HepG2 (cell line): ENCODE measurements around the gene COLQ. TPM values are rescaled to one million over a fixed set of nuclear protein-coding genes. Genes with fewer than 3 reads are reported as not detected.

Experiments used
- ATAC-seq: fragments of 200-7000 bp; cut with Tn5 transposase; 3 replicates; pipeline ENCODE4 v1.9.1; 2020; ENCODE audit warnings: mild to moderate bottlenecking, moderate library complexity
- BruUV-seq: library from RNA; stranded (reverse); fragments of 400-500 nt; replicated peaks from 2 replicates; lab custom pipeline; 2021; lab: Mats Ljungman, UMichigan
- CTCF ChIA-PET: fragments of 300-600 bp; formaldehyde crosslinking; extraction: SDS; loops from one replicate; lab custom pipeline; 2021; ENCODE audit warnings: low total read pairs, inconsistent platforms, low intra/inter-chr PET ratio; lab: Yijun Ruan, JAX
- POLR2A ChIA-PET: fragments of 350-600 bp; sonication (Branson Sonifier 250); formaldehyde crosslinking; loops from one replicate; lab custom pipeline; 2020; ENCODE audit warnings: antibody characterized with exemption, inconsistent platforms; lab: Yijun Ruan, JAX
- DNase-seq: peaks from one replicate; pipeline ENCODE4 v3.0.0-alpha.2; 2015; ENCODE audit warnings: low spot score
- FAIRE-seq: peaks from 3 replicates; lab custom pipeline; 2011; peaks lifted over from hg19 to GRCh38; lab: Jason Lieb, UNC
- H2AFZ ChIP-seq: one replicate; pipeline ENCODE4 v1.6.1; 2011; ENCODE audit warnings: low read length, inconsistent platforms
- H3K27ac ChIP-seq: fragments of 300-600 bp; 3 replicates; pipeline ENCODE4 v1.8.0; 2011; ENCODE audit warnings: mixed run types, mild to moderate bottlenecking, mixed read lengths, low read length, inconsistent platforms; ENCODE audit not compliant: insufficient read depth; ENCODE audit errors: extremely low read length
- H3K27me3 ChIP-seq, 2 experiments: fragments of 200-600 bp in 1 of 2; 2 replicates in 1 of 2; 3 replicates in 1 of 2; pipeline versions ENCODE4 v1.6.0 to v1.8.0; 2011; ENCODE audit warnings: low read length in 2 of 2, mild to moderate bottlenecking in 2 of 2, moderate library complexity in 2 of 2, inconsistent platforms in 1 of 2; ENCODE audit not compliant: insufficient read depth in 2 of 2, control insufficient read depth in 1 of 2
- H3K36me3 ChIP-seq, 2 experiments: fragments of 200-600 bp in 1 of 2; replicated peaks in 1 of 2; 2 replicates in 1 of 2; 3 replicates in 1 of 2; pipeline versions ENCODE4 v1.5.1 to v1.8.0; 2011; ENCODE audit warnings: low read length in 2 of 2, inconsistent platforms in 1 of 2; ENCODE audit not compliant: insufficient read depth in 2 of 2, control insufficient read depth in 1 of 2
- H3K4me1 ChIP-seq: 2 replicates; pipeline ENCODE4 v1.5.1; 2012; ENCODE audit warnings: low read length, inconsistent platforms; ENCODE audit not compliant: insufficient read depth
- H3K4me2 ChIP-seq: 2 replicates; pipeline ENCODE4 v1.6.0; 2011; ENCODE audit warnings: low read depth, low read length, inconsistent platforms
- H3K4me3 ChIP-seq, 3 experiments: fragments of 200-600 bp in 1 of 3; sonication (generic), shearing (Covaris generic) in 1 of 3; replicated peaks in 1 of 3; 2 replicates each; pipeline ENCODE4 v1.5.1; 2011 to 2016; ENCODE audit warnings: low read length in 3 of 3, inconsistent platforms in 2 of 3, low read depth in 2 of 3, mild to moderate bottlenecking in 2 of 3, control low read depth in 1 of 3, mixed read lengths in 1 of 3; ENCODE audit not compliant: insufficient read depth in 1 of 3
- H3K79me2 ChIP-seq: one replicate; pipeline ENCODE4 v1.6.1; 2011; ENCODE audit warnings: low read length, inconsistent platforms; ENCODE audit not compliant: insufficient read depth
- H3K9ac ChIP-seq: 2 replicates; pipeline ENCODE4 v1.6.0; 2011; ENCODE audit warnings: mild to moderate bottlenecking, low read depth, low read length, inconsistent platforms; ENCODE audit not compliant: insufficient read depth
- H3K9me3 ChIP-seq: 2 replicates; pipeline ENCODE4 v1.5.1; 2012; ENCODE audit warnings: mild to moderate bottlenecking, low read length
- H4K20me1 ChIP-seq: 2 replicates; pipeline ENCODE4 v1.6.0; 2011; ENCODE audit warnings: inconsistent platforms, mild to moderate bottlenecking, low read length, moderate library complexity; ENCODE audit not compliant: insufficient read depth
- ETV5 ChIP-seq: IDR thresholded peaks from 2 replicates; pipeline ENCODE4 v1.6.1; 2018; ENCODE audit warnings: missing biosample characterization, missing genetic modification reagents, inconsistent platforms, borderline replicate concordance
- MED13 ChIP-seq: sonication (generic); formaldehyde crosslinking; IDR thresholded peaks from 2 replicates; pipeline ENCODE4 v1.5.0; 2020; ENCODE audit warnings: missing genetic modification reagents
- RFX3 ChIP-seq: IDR thresholded peaks from 2 replicates; pipeline ENCODE4 v1.6.1; 2016; ENCODE audit warnings: missing biosample characterization, missing genetic modification reagents
- SAP130 ChIP-seq: IDR thresholded peaks from 2 replicates; pipeline ENCODE4 v1.6.1; 2016; ENCODE audit warnings: low read depth
- SRSF4 ChIP-seq: fragments of 200-400 bp; formaldehyde crosslinking; IDR thresholded peaks from one replicate; pipeline ENCODE4 v1.6.1; 2018; ENCODE audit warnings: mild to moderate bottlenecking, low read depth, low read length, moderate library complexity; ENCODE audit not compliant: poor library complexity, severe bottlenecking
- ZKSCAN8 ChIP-seq: IDR thresholded peaks from 2 replicates; pipeline ENCODE4 v1.6.1; 2016; ENCODE audit warnings: borderline replicate concordance, missing genetic modification reagents, missing compliant biosample characterization
- ZMYM4 ChIP-seq: sonication (generic); formaldehyde crosslinking; IDR thresholded peaks from 2 replicates; pipeline ENCODE4 v1.8.1; 2023; ENCODE audit warnings: mild to moderate bottlenecking, missing genetic modification reagents
- ZNF737 ChIP-seq: sonication (generic); formaldehyde crosslinking; IDR thresholded peaks from 2 replicates; pipeline ENCODE4 v1.5.0; 2020; ENCODE audit warnings: missing genetic modification reagents, mild to moderate bottlenecking, borderline replicate concordance
- ZNF747 ChIP-seq: sonication (generic); formaldehyde crosslinking; IDR thresholded peaks from 2 replicates; pipeline ENCODE4 v1.8.1; 2023; ENCODE audit warnings: missing genetic modification reagents, mild to moderate bottlenecking, borderline replicate concordance
- ZSCAN22 ChIP-seq: sonication (generic); formaldehyde crosslinking; IDR thresholded peaks from 2 replicates; pipeline ENCODE4 v1.4.0; 2020; ENCODE audit warnings: mild to moderate bottlenecking, missing genetic modification reagents
- WGBS: methylation state at CpG from one replicate; pipeline ENCODE4 v1.1.6; 2017; ENCODE audit warnings: low lambda C conversion rate; 5-methylcytosine and 5-hydroxymethylcytosine counted together
- in situ Hi-C: cut with HindIII; loops from 2 replicates; pipeline ENCODE4 v1.10.0; 2017; ENCODE audit warnings: low pct_unique_long_range_greater_than_20kb; ENCODE audit not compliant: extremely low pct_ligation_motif_present
- intact Hi-C: fragments of 100-400 bp; cut with micrococcal nuclease; formaldehyde crosslinking; loops from one replicate; pipeline ENCODE4 v1.10.0; 2022; ENCODE audit not compliant: unreplicated experiment
- polyA plus RNA-seq, 8 experiments: library from polyadenylated mRNA; depleted of rRNA in 3 of 8; stranded (reverse) in 7 of 8; unstranded in 1 of 8; fragments of >200 nt; fragmentation: Illumina TruSeq in 4 of 8; extraction: Trizol in 4 of 8; gene quantifications; 2 replicates each; pipeline versions ENCODE4 v1.2.1 to v1.2.3, GENCODE V29; 2011 to 2016; ENCODE audit warnings: low read depth in 4 of 8, missing spikeins in 1 of 8, mixed read lengths in 1 of 8; ENCODE audit not compliant: insufficient read depth in 1 of 8
- total RNA-seq, 5 experiments: library from RNA; depleted of rRNA; stranded (reverse); fragments of >200 nt; fragmentation: Illumina TruSeq; extraction: Trizol; gene quantifications; 2 replicates each; pipeline ENCODE4 v1.2.3, GENCODE V29; 2016; ENCODE audit warnings: low read depth in 1 of 5
- TF ChIP-seq, protein P1 (sequence below): IDR thresholded peaks from 2 replicates; pipeline ENCODE4 v1.6.1; 2018; ENCODE audit warnings: missing genetic modification reagents, mild to moderate bottlenecking, missing compliant biosample characterization
- TF ChIP-seq, protein P2 (sequence below): sonication (generic); formaldehyde crosslinking; IDR thresholded peaks from 2 replicates; pipeline ENCODE4 v1.8.1; 2023; ENCODE audit warnings: missing genetic modification reagents, inconsistent platforms, borderline replicate concordance
- TF ChIP-seq, protein P3 (sequence below): sonication (generic); formaldehyde crosslinking; IDR thresholded peaks from 2 replicates; pipeline ENCODE4 v1.5.1; 2020; ENCODE audit warnings: missing genetic modification reagents, mild to moderate bottlenecking, borderline replicate concordance

COLQ gene
- total and polyA plus RNA-seq, 2 of the 13 experiments (the other 11 are each of a cell fraction or from before 2014, with no cell fraction given), result 0.31 to 0.46 TPM

DNA sequence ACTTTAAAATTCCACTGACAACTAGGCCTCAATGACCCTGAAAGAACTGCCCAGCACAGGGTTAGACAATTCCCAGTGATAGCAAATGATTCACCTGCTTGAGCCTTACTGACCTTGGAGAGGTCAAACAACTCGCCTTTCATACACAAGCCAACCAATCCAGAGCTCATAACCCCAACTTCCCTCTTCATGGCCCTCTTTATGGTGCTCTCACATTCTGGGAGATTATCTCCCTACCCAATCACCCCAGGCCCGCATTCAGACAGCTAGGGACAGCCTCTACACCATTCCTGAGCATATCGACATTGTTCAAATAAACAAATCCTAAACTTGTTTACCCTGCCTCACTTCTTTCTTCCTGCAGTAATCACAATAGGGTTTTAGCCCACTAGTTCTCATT lies 32.2 kb upstream of the COLQ start:
- no TSS peak for BruUV-seq
- ATAC-seq (peak; percentile 94), DNase-seq (peak; percentile 55), FAIRE-seq (peak; percentile 52)
- in situ Hi-C loops, result no loop called here
- Histone ChIP-seq H3K4me2 (peak overlapping the region; percentile 49), H3K27ac (peak overlapping the region; percentile 46), H3K4me1 (peaks cover 37% of the 10 kb centered on the region), H3K9me3 (no peaks in the 10 kb centered on the region), H3K27me3 (no peaks in the 10 kb centered on the region), H3K36me3 (no peaks in the 10 kb centered on the region; a peak in 1 of 5 replicates), H3K9ac (no peak overlapping the region), H3K4me3 (no peak overlapping the region), H4K20me1 (no peaks in the 10 kb centered on the region), H2AFZ (no peak overlapping the region), H3K79me2 (no peaks in the 10 kb centered on the region)
- ChIA-PET CTCF (no interaction called here), POLR2A (interaction anchor here (0.6 to 0.9 kb wide), 3 partner anchors 48 to 348 kb away, joined by 3 read pairs; partner anchors contain the start of genes BTD, CAPN7 and METTL6)
- intact Hi-C loops, result loop anchor here (10.0 kb wide), 1 partner anchor 349 kb away; the partner anchor contains the start of gene CAPN7
- 13% methylated on average over 3 of the region's 3 CpGs for WGBS
- TF ChIP-seq MED13 (CRISPR knock-in tag) (no peak), SAP130 (CRISPR knock-in tag) (no peak), ZKSCAN8 (no peak), SRSF4 (no peak), RFX3 (CRISPR knock-in tag) (no peak), ZNF747 (no peak), ZNF737 (CRISPR knock-in tag) (no peak), ZMYM4 (CRISPR knock-in tag) (peak; percentile 71; the same call in 1 of the 2 replicates), ETV5 (no peak), ZSCAN22 (CRISPR knock-in tag) (no peak)
- TF ChIP-seq, protein P1, sequence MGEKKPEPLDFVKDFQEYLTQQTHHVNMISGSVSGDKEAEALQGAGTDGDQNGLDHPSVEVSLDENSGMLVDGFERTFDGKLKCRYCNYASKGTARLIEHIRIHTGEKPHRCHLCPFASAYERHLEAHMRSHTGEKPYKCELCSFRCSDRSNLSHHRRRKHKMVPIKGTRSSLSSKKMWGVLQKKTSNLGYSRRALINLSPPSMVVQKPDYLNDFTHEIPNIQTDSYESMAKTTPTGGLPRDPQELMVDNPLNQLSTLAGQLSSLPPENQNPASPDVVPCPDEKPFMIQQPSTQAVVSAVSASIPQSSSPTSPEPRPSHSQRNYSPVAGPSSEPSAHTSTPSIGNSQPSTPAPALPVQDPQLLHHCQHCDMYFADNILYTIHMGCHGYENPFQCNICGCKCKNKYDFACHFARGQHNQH, result 0 out of 2 replicates have a peak, but pooled peaks have one; percentile 31
- TF ChIP-seq, protein P2, sequence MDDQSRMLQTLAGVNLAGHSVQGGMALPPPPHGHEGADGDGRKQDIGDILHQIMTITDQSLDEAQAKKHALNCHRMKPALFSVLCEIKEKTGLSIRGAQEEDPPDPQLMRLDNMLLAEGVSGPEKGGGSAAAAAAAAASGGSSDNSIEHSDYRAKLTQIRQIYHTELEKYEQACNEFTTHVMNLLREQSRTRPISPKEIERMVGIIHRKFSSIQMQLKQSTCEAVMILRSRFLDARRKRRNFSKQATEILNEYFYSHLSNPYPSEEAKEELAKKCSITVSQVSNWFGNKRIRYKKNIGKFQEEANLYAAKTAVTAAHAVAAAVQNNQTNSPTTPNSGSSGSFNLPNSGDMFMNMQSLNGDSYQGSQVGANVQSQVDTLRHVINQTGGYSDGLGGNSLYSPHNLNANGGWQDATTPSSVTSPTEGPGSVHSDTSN (CRISPR knock-in tag), result no peak
- TF ChIP-seq, protein P3, sequence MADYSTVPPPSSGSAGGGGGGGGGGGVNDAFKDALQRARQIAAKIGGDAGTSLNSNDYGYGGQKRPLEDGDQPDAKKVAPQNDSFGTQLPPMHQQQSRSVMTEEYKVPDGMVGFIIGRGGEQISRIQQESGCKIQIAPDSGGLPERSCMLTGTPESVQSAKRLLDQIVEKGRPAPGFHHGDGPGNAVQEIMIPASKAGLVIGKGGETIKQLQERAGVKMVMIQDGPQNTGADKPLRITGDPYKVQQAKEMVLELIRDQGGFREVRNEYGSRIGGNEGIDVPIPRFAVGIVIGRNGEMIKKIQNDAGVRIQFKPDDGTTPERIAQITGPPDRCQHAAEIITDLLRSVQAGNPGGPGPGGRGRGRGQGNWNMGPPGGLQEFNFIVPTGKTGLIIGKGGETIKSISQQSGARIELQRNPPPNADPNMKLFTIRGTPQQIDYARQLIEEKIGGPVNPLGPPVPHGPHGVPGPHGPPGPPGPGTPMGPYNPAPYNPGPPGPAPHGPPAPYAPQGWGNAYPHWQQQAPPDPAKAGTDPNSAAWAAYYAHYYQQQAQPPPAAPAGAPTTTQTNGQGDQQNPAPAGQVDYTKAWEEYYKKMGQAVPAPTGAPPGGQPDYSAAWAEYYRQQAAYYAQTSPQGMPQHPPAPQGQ (CRISPR knock-in tag), result no peak
